ENCODE measurements around the gene FADS2.

FADS2 gene

GRCh38 chr11:61826930-61827570, 1.1 kb upstream of the FADS2 start:
- DNase-seq: no peak

DNA sequence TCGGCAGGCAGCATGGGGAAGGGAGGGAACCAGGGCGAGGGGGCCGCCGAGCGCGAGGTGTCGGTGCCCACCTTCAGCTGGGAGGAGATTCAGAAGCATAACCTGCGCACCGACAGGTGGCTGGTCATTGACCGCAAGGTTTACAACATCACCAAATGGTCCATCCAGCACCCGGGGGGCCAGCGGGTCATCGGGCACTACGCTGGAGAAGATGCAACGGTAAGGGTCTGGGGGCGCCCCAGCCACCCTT, 204 bp downstream of the FADS2 start:
- DNase-seq: no peak

GRCh38 chr11:61828629-61829407, 718 bp downstream of the FADS2 start:
- no peak for DNase-seq

DNA sequence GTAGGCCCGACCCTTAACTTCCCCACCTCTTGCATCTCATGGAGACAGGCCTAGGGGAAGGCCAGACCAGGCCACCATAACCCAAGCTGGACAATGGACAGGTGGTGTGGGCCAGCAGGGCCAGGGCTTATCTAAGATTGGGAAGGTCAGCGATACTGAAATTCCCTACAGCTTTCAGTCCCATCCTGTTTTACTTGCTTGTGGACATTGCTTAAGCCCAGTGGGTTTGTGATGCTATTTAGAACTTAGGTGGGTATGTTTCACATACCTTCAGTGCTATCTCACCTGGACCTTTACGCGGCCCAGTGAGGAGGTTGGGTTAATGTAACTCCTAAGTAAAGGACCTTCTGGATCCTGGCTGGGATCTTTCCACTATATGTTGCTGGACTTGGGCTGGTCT, 1.7 kb downstream of the FADS2 start:
- DNase-seq: no peak

DNA sequence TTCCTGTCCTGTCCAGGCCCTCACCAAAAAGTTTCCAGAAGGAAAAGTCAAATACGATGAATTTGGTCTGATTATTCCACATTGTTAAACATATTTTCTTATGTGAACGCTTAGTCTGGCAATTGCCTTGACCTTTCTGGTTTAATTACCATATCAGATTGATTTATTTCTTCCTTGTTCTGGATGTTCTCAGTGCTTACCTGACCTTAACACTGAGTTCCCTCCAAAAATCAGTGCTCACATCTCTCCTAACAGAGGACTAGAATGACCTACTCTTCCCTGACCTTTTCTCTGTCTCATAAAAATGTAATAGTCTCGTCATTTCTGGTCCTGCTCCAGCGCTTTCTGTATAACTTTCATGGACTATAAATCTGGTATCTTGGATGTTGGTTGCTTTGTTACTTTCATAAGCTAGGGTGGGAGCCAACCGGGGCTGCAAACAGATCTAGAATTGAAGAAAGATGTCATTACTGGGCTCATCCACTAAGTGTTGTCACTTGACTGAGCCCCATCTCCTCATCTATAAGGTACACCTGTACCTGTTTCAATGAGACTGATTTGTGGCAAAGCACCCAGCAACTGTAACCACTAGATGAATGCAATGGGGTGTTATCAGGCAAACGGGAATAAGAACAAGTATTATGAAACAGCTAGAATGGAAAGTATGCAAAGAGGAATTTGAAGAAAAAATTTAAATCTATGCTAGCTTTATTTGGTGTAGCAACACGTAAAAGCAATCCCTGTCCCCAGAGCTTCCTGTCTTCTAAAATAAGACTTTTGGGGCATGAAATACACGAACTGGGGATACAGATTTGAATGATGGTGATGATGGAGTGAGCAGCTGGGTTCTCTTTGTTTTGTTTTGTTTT, 2.4 kb downstream of the FADS2 start:
- DNase-seq: no peak

GRCh38 chr11:61832207-61832606, 4.1 kb downstream of the FADS2 start:
- no peak for DNase-seq

- no peak for DNase-seq
Observed at GRCh38 chr11:61832754-61833153, 4.7 kb downstream of the FADS2 start.

GRCh38 chr11:61833471-61833870, 5.4 kb downstream of the FADS2 start:
- no peak for DNase-seq

GRCh38 chr11:61833926-61834277, 5.8 kb downstream of the FADS2 start:
- DNase-seq: no peak

GRCh38 chr11:61834278-61835048, 6.4 kb downstream of the FADS2 start:
- DNase-seq: no peak

- DNase-seq: no peak
Observed at GRCh38 chr11:61836193-61836592, 8.1 kb downstream of the FADS2 start.

- no peak for DNase-seq
Observed at GRCh38 chr11:61837411-61838005, 9.4 kb downstream of the FADS2 start.

- no peak for DNase-seq
Observed at GRCh38 chr11:61838501-61838900, 10.4 kb downstream of the FADS2 start.

GRCh38 chr11:61838921-61839320, 10.8 kb downstream of the FADS2 start:
- no peak for DNase-seq

- no peak for DNase-seq
Observed at GRCh38 chr11:61839742-61840141, 11.6 kb downstream of the FADS2 start.

DNA sequence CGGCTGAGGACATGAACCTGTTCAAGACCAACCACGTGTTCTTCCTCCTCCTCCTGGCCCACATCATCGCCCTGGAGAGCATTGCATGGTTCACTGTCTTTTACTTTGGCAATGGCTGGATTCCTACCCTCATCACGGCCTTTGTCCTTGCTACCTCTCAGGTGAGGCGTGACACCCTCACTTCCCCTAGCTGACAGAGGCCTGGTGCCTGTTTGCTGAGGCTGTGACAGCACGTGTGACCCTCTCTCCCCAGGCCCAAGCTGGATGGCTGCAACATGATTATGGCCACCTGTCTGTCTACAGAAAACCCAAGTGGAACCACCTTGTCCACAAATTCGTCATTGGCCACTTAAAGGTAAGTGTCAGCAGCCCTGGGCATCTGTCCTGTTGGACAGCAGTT, 12.3 kb downstream of the FADS2 start:
- no peak for DNase-seq

DNA sequence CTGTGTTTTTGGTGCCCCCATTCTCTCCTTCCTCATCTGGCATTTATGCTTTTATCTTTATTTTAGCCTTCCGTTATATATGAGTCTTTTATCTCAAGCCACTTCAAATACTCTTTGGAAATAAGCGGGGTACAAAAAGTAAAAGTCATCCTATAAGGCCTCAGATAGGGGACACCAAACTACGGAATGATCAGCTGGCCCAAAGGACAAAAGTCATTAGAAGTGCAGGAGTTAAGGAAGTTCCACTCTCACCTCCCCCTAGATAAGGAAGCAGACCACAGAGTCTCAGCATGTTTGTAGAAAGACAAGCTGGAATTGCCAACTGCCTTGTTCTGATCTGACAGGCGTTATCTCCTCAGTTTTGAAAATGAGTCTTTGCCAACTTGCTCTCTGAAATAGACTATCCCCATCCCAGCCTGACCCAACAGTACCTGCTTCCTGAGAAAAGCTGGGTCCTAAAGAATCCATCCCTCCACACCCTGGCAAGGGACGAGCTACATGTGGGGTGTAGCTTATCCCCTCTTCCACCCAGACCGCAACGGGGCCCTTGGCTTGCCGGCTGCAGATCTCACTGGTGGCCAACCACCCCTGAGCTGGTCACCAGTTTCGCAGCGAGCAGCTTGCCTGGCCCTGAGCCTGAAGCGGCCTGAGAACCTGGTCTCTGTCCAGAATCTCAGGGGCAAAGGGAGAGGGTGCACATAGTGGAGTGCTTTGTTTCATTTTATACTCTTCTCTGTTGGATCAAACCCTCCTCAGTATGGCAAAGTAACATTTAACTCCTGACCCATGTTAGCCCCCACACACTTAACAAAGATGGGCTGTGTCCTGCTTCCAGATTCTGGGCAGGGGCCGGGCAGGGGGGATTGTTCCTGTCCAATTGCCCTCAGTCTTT, 13.8 kb downstream of the FADS2 start:
- DNase-seq: no peak

DNA sequence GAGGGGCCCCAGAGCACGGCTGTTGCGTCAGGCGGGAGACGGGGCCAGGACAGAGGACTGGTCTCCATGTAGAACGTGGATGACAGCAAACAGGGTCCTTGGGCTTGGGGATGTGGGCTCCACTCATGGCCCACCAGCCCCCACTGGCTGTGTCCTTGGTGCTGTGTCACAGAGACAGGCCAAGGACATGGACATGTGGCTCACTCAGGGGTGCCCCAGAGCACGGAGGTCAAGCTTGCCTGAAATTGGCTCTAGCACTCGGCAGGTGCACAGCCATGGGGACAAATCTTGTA, 14.4 kb downstream of the FADS2 start:
- no peak for DNase-seq

DNA sequence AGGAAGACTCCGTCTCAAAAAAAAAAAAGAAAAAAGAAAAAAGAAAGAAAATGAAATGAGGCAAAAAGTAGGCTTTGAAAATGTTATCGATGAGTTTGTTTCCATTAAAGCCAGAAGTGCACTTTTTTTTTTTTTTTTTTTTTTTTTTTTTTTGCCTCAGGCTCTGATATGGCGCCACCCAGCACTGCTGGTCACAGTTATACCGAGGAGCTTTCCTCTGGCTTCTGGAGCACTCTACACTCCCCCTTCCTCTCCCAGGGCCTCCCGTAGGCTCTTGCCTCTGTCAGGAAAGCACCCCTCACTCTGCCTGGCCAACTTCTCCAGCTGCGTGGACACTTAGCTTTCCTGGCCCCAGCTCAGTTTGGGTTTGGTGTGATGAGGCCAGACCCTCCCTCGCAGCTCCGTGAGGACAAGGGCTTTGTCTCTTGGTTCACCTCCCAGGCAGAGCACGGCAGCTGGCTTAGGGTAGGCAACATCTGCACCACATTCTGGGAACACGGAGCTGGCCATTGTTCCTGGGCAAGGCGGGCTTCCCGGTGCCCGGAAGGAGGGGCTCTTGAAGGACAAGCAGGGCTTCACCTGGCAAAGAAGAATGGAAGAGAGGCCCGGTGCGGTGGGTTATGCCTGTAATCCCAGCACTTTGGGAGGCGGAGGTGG, 16.9 kb downstream of the FADS2 start:
- no peak for DNase-seq

DNA sequence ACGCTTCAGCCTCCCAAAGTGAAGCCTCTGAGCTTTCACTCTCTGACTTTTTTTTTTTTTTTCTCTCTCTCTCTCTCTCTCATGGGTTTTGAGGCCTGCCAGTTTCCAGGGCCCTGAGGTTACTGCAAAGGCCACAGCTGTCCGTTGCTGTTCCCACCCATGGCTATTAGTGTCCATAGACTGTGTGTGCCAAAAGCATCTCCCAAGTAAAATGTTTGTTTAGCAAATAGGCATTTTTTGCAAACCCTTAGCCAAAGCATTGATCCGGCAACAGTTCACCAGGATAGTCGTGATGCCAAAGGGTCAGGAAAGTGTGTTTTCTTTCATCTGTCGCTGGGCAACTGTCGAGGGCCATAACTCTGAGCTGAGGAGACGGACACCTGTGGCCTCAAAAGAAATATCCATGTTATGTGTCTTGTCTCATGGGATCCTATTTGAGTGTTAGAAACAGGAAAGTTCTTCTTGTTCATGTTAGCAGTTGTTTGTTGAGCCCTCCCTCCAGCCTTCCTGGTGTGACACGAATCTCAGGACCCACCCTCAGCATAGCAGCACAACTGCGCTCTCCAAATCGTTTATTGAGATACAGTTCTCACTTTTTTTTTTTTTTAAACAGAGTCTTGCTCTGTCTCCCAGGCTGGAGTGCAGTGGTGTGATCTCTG, 18.4 kb downstream of the FADS2 start:
- DNase-seq: no peak

All from activated T-cell treated with anti-CD3 and anti-CD28 coated beads for 4 hours (primary cell).